ENCODE measurements around the gene OR52M1.
"Not testable (repeated sequence)": the region's sequence is repeated elsewhere in the genome, so short reads cannot be mapped to it uniquely, and the experiment has no call there.

Gene OR52M1, protein sequence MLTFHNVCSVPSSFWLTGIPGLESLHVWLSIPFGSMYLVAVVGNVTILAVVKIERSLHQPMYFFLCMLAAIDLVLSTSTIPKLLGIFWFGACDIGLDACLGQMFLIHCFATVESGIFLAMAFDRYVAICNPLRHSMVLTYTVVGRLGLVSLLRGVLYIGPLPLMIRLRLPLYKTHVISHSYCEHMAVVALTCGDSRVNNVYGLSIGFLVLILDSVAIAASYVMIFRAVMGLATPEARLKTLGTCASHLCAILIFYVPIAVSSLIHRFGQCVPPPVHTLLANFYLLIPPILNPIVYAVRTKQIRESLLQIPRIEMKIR

DNA sequence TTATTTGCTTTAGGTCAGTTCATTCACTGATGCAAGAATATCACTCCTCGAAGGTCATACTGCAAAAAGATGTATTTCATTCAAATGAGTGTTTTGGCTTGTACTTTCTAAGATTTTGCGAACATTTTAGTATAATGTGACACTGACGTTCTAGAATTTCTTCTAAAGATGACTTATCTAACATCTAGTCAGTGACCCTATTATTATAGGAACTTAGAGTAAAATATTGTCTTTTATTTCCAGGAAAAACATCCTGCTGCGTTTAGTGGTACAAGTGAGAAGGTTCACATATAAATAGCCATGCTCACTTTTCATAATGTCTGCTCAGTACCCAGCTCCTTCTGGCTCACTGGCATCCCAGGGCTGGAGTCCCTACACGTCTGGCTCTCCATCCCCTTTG is at the start of gene OR52M1:
OR52M1 (plus strand) TSS at position 301 of the 400 bp plus-strand sequence; CDS start at position 301, 0 bp downstream.
- DNase-seq (ENCODE audit: low read depth), result no peak

DNA sequence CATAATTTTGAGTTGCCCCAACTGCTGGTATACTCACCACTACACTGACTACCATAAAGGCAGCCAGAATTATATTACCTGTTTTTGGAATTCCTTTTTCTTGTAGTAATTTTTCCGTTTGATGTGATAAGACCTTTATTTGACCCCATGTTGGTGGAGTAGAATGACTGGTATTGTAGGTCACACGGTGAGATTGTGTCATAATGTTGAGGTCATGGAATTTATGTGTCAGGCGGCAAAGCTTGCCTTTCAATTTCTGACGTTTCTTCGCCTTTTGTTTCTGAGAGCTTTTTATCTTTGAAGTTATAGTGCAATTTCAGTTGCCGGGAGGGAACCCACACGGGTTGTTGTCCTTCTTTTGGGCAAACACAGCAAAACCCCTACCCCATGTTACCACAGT is 49.5 kb upstream of the OR52M1 start:
- no peak for DNase-seq (ENCODE audit: low read depth)

DNA sequence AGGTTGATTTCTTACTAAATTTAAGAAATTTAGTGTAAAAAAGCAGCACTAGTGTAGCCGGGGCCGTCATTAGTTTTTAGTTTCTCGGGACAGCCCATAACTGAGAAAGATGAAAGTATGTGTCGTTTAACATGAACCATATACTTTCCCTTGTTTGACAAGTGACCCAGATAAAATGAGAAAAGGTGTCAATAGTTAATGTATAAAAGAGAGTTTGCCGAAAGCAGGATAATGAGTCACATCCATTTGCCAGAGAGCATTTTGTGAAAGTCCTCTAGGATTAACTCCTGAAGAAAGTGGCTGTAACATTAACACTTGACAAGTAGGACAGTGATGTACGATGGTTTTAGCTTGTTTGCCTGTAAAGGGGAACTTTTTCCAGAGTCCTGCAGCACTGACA is 49.0 kb upstream of the OR52M1 start:
- DNase-seq (ENCODE audit: low read depth), result no peak

DNA sequence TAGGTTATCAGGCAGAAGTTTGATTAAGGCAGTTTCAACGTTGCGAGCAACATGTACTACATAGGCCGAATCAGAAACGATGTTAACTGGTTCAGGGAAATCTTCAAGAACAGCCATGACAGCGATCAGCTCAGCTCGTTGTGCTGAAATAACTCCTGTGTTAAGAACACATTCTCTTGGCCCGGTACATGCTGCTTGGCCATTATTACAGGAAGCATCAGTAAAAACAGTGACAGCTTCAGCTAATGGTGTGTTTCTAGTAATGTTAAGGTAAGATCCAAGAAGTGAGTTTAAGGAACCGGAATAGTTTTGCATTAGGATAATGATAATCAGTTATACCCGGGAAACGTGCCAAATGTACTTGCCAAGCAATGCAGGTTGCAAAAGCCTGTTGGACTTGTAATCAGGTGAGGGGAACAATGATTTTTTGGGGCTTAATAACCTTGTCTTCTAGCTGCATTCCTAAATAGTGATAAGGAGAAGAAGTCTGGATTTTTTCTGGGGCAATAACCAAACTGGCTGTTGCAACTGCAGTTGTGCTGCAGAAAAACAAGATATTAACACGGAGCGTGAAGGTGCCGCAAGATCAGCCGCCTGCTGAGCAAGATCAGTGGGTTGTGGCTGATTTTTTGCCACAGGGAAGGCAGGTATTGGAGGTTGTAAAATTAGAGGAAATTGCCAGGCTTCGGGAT is 48.3 kb upstream of the OR52M1 start:
- DNase-seq (ENCODE audit: low read depth), result no peak

DNA sequence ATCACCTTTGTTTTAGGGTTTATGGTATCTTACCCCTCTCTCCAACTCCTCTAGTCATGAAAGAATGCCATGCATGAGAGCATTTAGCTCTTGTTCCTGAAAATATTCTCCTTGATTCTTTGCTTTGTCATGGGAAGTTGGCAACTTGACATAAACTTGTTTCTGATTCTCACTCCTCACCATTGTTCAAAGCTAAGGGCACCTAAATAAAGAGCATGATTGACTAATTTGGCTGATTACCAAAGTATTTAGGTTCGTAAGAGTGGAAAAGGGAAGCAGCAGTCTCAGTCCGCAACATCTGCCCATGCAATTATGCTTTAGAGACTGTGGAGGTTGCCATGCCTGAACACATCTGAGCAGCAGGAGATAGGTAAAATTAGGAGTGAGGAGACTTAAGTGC is 36.1 kb upstream of the OR52M1 start:
- no peak for DNase-seq (ENCODE audit: low read depth)

DNA sequence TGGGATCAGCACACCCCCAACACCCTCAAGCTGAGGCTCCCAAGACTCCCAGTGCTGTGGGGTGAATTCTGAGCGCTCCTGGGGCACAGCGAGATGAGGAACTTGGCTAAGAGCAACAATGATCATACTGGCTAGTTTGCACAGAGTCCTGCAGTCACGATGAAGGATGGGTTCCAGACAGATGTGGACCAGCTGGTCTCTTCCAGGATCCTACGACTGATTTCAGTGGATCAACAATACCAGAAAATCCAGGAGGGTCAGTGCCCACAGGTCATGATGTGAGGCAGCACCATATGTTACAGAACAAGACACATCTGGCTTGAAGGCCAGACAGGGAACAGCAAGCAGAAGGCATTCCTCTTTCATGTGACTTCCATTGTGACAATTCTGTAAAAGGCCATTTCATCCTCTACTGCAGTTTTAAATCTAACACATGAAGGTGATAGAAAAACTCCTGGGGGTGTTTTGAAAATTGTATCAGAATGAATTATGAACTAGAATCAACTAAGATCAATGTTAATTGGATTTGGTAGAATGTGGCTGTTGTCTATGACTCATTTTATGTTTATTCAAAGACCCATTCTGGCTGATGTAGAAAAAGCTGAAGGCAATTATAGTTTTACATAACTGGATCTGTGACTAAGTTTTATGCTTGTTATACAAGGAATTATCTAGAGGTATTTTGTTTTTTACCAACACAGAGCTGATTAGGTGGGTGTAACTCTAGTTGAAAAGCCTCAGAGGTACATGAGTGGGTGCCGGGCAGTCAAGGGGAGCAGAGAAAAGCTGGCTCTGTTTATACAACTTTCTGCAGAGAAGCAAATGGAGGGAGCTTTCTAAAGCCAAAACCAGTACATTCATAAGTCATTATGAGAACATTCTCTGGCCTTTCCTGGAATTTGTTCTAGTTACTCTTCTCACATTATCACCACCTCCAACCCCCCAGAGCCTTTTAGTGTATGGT is 33.4 kb upstream of the OR52M1 start:
- DNase-seq (ENCODE audit: low read depth), result no peak

DNA sequence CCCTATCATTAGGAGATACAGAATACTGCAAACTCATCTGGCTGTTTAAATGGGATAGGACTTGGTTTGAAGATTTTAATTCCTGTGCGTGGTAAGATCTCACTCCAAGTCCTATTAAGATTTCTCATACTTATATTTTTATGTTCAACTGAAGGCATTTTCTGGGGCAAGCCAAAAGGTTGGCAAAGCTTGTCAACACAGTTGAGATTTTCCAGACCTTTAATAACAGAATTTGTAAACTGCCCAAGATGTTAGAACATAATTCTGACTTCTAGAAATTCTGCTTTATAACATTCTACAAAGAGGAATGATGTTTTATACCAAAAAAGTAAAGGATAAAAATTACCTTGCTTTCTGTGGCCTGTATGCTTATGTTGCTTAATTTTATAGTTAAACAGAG is 30.8 kb upstream of the OR52M1 start:
- no peak for DNase-seq (ENCODE audit: low read depth)

DNA sequence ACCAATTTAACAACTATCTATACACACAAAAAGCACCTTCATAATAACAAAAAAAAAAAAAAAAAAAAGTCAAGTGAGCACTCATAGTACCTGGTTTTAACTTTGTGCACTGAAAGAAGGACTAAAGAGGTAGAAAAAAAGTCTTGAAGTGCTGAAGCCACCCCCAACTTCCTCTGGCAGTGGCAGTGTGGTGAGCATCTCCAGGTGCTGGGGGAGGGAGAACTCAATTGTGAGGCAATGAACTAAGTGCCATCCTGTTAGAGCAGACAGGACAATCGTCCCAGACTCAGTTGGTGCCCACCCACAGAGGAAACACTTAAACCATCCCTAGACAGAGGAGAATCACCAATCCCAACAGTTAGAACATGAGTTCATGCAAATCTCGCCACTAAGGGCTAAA is 22.7 kb upstream of the OR52M1 start:
- DNase-seq (ENCODE audit: low read depth), result no peak

DNA sequence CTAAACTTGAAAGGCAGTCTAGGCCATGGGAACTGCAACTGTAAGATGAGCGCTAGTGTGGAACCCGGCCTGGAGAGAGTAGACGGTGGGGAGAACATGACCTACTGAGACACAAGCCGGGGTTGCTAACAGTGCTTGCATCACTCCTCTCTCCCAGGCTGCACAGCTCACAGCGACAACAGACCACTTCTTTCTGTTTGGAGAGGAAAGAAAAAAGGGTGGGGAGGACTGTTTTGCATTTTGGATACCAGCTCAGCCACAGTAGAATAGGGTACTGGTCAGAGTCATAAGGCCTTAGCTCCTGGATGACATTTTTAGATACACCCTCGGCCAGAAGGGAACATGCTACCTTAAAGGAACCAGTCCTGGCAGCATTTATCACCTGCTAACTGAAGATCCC is 22.2 kb upstream of the OR52M1 start:
- DNase-seq (ENCODE audit: low read depth), result no peak

DNA sequence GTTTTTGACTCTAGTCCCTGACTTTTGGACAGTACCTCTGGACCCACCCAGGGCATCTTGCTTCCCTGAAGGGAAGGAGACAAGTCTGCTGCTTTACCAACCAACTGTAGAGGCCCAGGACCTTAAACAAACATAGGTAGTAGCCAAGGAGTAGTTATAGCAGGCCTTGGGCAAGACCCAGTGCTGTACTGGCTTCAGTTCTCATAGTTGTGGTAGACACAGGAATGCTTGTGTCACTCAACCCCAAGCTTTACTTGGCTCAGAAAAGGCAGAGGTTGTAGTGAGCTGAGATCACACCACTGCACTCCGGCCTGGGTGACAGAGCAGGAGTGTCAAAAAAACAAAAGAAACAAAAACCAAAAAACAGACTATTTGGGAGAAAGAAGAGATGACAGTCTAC is 21.3 kb upstream of the OR52M1 start:
- DNase-seq (ENCODE audit: low read depth), result no peak

DNA sequence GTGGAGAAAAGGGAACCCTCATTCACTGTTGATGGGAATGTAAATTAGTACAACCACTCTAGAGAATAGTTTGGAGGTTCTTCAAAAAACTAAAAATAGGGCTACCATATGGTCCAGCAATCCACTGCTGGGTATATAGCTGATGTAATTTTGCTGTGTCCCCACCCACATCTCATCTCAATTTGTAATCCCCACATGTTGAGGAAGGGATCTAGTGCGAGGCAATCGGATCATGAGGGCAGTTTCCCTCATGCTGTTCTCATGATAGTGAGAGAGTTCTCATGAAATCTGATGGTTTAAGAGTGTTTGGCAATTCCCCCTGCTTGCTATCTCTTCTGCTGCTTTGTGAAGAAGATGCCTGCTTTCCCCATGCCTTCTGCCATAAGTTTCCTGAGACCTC is 17.1 kb upstream of the OR52M1 start:
- DNase-seq (ENCODE audit: low read depth), result no peak

DNA sequence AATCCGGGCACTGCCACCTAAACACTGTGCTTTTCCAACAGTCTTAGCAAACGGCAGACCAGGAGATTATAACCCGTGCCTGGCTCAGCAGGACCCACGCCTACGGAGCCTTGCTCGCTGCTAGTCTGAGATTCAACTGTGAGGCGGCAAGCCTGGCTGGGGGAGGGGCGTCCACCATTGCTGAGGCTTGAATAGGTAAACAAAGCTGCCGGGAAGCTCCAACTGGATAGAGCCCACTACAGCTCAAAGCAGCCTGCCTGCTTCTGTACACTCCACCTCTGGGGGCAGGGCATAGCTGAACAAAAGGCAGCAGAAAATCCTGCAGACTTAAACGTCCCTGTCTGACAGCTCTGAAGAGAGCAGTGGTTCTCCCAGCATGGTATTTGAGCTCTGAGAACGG is 13.3 kb upstream of the OR52M1 start:
- DNase-seq (ENCODE audit: low read depth), result not testable (repeated sequence)

DNA sequence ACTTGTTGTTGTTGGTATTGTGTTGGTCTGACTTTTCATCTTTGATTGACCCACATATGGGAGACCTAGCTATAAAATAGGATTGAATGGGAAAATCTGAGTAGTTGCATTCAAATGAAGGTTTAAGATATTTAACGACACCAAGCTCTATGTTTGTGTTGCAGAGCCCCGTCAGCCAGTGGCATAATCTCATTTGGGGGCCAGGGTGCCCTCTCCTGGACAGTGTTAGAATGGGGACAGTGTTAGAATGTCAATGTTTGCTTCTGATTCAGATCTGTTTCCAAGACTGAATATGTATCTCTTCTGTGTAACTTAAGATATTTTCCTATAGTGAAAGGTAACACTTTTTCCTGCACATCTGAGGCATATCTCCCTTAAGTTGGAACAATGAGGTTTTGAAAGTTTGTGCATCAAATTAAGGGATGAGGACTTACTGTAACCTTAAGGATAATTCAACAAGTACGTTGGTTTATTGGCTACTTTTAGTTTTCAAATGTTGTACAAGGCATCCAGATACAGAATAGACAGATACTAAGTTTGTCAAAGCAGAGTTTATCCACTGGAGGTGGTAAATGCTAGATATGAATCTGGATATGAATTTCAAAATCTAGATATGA is 5.3 kb upstream of the OR52M1 start:
- DNase-seq (ENCODE audit: low read depth), result no peak

DNA sequence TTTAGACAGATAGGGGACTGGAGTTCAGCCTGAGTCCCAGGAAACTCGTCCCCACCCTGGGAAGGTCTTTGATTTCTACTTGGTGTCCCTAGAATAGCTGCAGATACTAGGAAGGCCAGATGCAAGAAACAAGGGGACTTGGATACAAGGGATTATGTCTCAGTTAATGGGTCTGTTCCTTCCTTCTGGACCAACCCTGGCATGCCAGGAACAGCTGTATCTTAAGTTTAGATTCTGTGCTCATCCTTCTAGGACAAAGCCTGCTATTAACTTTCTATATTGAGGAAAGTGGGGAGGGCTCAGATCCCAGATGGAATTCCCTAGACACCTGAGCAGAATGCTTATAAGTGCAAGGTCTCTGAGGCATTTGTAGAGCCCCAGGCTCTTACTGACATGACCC is 3.9 kb upstream of the OR52M1 start:
- DNase-seq (ENCODE audit: low read depth), result no peak

DNA sequence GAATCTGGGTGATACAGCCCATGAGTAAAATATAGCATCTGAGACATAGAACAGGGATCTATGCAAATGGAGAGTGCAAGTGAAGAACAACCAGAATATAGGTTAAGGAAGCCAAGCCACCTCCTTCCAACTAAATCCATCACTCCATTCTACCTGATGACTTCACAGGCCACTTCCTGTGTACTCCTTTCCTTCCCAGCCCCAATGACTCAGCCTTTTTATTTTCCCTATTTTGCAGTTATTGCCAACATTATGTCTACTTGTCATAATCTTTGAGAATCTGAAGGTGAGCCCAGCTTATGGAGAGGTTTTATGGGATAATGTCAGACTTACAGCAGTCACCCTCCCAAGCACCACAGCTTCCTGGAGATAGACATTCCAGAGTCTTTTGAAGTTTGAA is 1.4 kb upstream of the OR52M1 start:
- DNase-seq (ENCODE audit: low read depth), result no peak

DNA sequence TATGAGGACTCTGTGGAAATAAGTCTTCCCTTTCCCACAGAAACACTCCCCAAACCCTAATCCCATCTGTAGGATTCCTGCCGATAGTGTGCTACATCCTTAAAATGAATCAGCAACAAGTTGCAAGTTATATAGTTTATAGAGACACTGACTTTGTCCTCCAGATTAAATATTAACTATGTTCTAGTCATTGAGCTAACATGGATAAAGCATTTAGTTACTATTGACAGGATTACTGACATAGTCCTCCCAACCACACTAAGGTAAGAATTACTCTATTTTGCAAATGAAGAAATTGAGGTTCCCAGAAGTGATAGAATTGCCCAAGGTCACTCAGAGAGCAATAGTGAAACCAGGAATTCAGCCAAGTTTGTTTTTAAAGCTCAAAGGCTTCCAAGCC is 1.9 kb downstream of the OR52M1 start:
- DNase-seq (ENCODE audit: low read depth), result no peak

DNA sequence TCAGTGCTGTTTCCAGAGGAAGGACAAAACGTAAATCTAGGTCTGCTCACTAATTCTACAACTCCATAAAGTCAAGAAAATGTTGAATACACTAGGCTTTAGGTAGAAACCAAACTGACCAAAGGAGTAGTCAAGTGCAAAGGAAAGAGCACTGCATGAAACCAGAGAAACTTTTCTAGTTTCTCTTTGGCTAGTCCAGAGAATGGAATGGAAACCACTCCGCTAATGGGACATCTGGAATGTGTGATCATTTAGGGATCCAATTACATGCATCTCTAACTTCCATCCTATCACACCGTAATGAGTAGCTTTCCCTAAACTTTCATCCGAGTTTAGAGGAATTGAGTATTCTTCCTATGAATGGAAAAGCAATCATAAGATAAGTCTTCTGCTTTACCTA is 2.4 kb downstream of the OR52M1 start:
- no peak for DNase-seq (ENCODE audit: low read depth)

DNA sequence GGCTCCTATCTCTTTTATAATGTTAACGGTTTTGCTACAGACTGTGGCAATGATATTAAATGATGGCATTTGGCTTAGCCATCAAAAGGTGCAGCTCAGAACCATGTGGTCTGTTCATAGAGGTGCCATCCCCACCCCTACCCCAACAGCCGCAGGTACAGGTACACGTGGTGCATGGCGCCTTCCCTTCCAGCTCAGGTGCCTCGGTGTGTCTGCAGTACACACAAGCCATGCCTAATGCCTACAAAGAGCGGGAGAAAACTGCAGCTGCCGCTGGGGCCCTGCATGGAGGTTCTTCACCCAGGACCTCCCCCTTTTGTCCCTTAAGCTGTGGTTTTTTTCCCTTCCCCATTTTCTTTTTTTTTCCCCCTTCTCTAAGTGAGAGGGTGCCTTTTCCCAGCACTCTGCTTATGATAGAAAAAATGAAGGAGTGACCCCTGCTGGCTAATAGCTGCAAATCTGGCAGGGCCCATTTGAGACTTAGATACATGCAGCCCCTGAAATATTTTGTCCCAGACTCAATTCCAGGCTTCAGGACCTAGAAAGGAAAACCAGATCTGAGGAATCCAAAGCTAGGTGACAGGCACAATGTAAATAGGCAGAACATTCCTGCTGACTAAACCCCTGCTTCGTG is 6.5 kb downstream of the OR52M1 start:
- DNase-seq (ENCODE audit: low read depth), result no peak

DNA sequence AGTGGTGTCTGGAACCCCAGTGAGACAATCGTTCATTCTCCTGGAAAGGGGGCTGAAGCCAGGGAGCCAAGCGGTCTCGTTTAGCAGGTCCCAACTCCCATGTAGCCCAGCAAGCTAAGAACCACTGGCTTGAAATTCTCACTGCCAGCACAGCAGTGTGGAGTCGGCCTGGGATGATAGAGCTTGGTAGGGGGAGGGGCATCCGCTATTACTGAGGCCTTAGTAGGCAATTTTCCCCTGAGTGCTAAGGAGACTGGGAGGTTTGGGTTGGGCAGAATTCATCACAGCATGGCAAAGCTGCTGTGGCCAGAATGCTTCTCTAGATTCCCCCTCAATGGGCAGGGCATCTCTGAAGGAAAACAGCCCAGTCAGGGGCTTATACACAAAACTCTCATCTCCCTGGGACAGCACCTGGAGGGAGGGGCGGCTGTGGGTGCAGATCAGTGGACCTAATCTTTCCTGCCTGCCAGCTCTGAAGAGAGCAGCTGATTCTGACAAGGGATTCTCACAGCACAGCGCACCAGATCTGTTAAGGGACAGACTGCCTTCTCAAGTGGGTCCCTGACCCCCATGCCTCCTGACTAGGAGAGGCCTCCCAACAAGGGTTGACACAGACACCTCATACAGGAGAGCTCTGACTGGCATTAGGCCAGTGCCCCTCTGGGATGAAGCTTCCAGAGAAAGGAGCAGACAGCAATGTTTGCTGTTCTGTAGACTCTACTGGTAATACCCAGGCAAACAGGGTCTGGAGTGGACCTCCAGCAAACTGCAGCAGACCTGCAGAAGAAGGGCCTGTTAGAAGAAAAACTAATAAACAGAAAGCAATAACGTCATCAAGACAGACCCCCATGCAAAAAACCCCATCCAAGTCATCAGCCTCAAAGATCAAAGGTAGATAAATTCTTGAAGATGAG is 14.8 kb downstream of the OR52M1 start:
- no peak for DNase-seq (ENCODE audit: low read depth)

DNA sequence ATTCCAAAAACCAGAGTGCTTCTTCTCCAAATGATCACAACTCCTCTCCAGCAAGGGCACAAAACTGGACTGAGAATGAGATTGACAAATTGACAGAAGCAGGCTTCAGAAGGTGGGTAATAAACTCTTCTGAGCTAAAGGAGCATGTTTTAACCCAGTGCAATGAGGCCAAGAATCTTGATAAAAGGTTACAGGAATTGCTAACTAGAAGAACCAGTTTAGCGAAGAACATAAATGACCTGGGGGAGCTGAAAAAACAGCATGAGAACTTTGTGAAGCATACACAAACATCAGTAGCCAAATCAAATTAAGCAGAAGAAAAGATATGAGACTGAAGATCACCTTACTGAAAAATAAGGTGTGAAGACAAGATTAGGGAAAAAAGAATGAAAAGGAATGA is 15.5 kb downstream of the OR52M1 start:
- DNase-seq (ENCODE audit: low read depth), result no peak

DNA sequence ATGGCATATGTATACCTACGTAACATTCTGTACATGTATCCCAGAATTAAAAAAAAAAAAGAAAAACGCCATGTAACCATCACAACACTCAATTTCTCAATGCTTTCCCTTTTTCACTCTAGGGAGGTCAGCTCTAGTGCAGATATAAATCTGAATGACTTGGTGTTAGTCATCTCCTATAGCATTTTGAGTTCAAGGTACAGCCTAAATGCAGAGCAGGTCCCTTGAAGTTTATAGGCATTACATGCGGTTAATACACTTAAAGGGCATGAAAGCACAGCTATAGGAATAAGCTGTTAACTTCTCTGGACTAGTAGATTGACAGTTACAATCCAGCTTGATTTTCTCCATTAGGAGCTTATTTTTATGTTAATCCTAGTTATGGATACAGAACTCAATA is 20.4 kb downstream of the OR52M1 start:
- no peak for DNase-seq (ENCODE audit: low read depth)
